ENCODE data around the gene AGER.
"Not testable (repeated sequence)": the region's sequence is repeated elsewhere in the genome, so short reads cannot be mapped to it uniquely, and the experiment has no call there.

AGER gene

DNA sequence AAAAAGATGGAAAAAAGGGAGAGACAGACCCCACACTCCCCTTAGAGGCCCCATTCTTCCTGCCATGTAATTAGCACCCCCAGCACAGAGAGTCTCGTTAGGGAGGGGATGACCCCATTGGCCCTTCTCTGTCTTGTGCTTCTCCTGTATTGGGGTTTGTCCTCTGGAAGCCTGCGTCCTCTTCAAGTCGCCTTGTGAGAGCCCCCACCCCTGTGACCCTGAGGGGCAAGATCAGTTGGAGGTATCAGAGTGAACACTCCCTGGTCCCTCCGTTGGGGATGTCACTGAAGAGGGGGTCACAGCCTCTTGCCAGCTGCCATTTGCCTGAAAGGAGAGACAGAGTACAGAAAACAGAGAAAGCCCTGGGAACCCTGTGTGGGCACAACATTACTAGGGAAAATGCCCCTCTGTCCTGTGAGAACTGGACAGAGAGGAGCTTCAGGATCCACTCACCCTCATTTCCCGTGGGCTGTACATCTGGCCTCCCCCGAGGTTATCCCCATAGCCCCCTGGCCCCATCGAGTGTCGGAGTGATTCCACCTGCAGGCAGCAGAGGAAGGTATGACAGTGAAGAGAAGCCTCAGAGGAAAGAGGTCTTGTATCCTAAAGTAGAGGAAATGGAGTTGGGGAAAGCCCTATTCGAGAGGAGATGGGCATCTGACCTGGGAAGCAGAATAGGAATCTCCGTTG, 2.2 kb upstream of the AGER start:
- DNase-seq (ENCODE audit: low read depth in 2 of 2), result not testable (repeated sequence)

DNA sequence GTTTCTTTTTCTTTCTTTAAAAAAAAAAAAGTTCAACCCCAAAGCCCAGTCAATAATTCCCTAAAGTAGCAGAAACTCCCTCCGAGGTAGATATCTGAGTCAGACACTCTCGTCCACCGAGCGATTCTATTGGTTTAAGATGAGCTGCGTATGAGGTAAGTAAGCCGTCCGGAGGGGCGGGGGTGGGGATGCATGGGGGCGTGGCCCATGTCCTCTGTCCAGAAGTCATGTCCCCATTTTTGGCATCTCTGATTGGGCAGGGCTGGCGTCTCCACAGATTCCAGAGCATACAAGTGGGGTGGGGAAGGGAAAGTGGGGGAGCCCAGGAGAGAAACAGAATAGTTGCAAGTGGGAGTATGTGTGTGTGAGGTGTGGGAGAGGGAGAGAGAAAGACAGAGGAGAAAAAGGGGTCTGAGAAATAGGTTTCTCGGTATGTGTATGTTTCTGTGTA, 1.7 kb upstream of the AGER start:
- DNase-seq (ENCODE audit: low read depth in 2 of 2), result not testable (repeated sequence)

DNA sequence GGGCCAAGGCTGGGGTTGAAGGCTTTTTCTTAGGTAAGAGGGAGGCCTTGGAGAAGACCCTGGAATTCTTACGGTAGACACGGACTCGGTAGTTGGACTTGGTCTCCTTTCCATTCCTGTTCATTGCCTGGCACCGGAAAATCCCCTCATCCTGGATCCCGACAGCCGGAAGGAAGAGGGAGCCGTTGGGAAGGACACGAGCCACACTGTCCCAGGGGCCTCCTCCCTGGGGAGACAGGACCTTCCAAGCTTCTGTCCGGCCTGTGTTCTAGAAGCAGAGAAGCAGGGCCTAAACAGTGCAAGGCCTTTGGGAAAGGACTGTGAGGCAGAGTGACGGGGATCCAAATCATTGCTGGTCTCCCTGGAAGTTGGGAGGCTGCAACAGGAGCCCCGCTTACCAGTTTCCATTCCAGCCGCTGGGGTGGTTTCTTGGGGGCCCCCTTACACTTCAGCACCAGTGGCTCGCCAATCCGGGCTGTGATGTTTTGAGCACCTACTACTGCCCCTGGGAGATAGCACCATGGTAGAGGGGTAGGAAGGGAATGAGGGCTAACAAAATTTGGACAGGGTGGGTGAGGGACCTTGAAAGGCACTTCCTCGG, 470 bp downstream of the AGER start:
- DNase-seq (ENCODE audit: low read depth in 2 of 2), result no peak

DNA sequence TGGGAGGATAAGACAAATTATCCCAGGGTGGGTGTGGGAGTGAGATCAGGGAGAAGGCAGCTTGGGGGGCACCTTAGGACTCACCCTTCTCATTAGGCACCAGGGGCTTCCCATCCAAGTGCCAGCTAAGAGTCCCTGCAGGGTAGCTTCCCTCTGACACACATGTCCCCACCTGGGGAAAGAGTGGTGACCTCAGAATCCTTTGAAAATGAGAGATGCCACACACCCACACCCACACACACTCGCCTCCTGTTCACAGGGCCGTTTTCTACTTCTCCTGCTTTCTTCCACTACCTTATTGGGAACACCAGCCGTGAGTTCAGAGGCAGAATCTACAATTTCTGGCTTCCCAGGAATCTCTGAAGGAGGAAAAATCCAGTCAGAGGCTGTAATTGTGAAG, 1.0 kb downstream of the AGER start:
- DNase-seq (ENCODE audit: low read depth in 2 of 2), result no peak

DNA sequence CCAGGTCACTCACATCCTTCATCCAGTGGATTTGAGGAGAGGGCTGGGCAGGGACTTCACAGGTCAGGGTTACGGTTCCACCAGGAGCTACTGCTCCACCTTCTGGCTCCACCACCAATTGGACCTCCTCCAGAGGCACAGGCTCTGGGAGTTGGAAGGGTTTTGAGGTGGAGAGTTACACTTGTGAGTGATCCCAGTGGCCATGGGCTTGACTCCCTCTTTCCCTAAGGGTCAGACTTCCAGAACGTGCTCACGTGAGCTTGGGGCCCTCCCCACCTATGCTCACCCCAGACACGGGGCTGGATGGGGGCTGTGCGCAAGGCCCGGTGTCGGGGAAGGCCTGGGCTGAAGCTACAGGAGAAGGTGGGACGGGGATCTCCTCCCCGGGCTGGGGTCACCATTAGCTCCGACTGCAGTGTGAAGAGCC, 1.5 kb downstream of the AGER start:
- DNase-seq (ENCODE audit: low read depth in 2 of 2), result no peak

DNA sequence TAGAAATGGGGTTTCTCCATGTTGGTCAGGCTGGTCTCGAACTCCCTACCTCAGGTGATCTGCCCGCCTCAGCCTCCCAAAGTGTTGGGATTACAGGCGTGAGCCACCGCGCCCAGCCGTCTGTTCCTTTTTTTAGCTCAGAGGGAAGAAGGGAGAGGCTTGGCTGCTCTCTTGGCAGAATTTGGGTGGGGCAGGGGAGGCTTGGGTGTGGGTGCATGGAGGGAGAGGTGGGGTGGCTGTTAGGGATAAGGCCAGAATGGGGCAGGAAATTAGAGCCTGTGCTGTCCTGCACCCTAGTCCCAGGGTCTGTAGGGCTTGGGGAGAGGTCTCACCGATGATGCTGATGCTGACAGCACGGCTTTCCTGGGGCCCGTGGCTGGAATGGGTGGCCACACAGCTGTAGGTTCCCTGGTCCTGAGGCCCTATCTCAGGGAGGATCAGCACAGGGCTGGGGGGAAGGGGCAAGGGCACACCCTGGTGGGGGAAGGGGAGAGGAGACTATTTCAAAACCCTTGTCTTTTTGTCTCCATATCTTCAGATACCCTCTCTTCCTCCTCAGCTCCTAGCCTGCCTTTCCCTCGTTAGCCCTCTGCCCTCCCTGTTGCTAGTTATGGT, 2.0 kb downstream of the AGER start:
- no peak for DNase-seq (ENCODE audit: low read depth in 2 of 2)

DNA sequence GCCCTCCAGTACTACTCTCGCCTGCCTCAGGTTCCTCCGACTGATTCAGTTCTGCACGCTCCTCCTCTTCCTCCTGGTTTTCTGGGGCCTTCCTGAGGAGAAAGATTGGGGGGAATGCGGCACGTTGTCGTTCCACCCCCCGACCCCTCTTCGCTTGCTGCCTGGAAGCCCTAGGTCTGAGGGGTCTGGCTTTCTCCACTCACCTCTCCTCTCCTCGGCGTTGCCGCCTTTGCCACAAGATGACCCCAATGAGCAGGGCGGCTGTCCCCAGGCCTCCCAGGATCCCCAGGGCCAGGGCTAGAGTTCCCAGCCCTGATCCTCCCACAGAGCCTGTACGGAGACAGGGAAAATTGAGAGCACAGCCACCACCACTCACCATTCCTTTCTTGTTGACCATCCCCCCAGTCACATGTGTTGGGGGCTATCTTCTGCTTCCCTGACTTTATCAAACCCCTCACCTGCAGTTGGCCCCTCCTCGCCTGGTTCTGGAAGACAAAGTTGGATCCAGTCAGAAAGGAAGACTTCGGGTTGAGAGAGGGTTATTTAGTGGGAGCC, 2.8 kb downstream of the AGER start:
- DNase-seq (ENCODE audit: low read depth in 2 of 2), result no peak

DNA sequence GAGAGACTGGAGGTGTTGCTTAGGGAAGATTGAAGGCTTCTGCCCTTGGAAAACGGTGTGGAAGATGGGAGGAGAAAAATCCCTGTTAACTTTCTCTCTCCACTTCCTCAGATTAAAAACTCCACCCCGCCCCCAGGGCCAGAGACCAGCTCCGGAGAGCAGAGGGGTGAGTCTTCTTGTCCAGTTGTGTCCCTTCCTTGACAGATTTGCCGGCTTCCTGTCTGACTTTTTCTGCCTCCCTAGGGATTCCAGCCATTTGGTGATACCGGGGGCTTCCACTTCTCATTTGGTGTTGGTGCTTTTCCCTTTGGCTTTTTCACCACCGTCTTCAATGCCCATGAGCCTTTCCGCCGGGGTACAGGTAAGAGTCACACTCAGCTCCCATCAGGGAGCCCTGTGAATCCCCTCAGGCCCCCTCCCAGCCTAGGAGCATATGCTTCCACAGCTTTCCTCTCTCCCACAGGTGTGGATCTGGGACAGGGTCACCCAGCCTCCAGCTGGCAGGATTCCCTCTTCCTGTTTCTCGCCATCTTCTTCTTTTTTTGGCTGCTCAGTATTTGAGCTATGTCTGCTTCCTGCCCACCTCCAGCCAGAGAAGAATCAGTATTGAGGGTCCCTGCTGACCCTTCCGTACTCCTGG, 4.2 kb downstream of the AGER start:
- DNase-seq (ENCODE audit: low read depth in 2 of 2), result no peak

DNA sequence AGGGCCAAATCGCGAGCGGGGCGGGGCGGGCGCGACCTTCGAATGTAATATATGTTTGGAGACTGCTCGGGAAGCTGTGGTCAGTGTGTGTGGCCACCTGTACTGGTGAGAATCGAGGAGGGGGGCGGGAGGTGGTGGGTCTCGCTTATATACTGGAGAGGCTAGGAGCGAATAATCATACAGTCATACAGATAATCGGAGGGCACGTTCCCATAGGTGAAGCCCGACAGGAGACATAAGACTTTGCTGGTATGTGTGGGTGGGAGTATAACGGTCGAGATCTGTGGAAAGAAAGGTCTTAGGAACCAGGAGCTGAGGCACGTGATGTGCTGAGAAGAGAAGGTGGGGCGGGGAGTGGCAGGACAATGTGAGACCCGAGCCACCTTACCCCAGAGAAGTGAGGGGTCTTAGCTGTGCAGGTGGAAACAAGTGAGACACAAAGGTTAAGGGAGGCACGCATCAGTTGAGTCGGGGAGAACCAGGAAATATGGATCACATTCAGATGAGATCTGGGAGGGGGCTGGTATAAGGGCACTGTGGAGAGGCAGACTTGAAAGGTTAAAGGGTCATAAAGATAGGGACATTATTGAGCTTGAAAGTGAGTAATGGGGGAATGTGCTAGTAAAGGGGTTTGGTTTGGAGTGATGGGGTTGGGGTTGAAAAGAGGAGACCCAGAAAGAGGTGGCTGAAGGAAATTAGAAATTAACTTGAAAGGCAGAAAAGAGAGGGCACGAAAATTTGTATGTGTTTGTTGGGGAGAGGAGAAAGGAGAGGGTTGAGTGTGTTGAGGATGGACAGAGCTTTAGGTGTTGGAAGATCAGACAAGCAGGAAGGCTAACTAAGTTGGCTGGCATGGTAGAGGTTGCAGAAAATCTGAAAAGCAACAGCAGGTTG, 5.3 kb downstream of the AGER start:
- no peak for DNase-seq (ENCODE audit: low read depth in 2 of 2)

DNA sequence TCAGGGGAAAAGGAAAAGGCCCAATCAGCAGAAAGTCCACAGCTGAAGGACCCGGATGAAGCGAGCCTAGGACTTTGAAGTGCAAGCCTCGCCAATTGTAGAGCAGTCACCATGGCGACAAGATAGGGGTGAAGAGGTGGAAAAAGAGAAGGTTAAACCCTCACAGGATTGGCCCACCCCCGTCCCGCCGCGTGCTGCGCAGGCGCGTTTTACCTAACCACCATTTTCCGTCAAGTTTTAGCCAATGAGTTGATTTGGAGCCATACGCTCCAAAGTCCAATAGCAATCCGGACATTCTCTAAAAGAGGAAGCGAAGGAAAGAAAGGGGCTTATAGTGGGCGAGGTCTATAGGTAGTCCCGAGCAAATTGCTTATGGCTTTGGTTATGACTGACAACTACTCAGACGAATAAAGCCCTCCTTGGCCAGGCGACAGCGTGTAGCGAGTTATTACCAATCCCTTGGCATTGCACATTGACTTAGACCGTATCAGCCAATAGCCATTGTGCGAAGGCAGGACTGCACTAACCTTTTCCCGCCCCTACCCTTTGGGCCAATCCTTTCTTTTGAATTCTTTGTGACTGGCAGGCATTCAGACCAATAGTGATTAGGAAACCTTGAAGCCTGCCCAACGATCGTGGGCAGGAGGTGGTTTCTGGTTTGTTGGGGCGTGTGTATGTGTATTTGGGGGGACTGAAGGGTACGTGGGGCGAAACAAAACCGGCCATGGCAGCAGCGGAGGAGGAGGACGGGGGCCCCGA, 6.1 kb downstream of the AGER start, which contains the start of gene RNF5:
TSS of gene RNF5 (plus strand) at position 618 of the 759 bp plus-strand sequence. CDS start at position 725, 107 bp downstream.
- peak; percentile 70 to 89 for DNase-seq (ENCODE audit: low read depth in 2 of 2)

DNA sequence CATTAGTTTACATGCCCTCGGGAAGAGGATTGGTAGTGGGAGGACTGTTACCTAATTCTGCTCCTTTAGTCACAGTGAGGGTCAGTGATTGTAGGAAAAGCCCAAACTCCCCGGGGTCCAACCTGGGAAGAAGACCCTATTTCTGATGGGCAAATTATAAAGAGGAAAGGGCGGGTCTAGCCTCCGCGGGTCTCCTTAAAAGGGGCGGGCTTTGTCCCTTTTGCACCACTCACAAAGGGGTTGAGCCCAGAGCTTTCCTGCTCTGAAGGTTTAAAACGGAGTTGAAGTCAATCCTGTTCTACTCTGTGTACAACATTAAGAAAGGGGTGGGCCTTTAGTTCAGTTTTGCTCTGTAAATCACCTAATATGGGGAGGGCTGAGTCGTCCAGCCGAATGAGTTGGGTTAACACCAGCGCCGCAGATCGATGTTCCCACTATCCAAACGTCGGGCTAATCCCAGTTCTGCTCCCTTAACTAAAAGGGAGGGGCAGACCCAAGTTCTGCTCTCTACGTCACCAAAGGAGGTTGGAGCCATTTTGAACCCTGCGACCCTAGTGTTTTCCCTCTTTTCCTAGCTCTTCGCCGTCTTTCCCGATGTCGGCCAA, 6.8 kb downstream of the AGER start:
- no peak for DNase-seq (ENCODE audit: low read depth in 2 of 2)

DNA sequence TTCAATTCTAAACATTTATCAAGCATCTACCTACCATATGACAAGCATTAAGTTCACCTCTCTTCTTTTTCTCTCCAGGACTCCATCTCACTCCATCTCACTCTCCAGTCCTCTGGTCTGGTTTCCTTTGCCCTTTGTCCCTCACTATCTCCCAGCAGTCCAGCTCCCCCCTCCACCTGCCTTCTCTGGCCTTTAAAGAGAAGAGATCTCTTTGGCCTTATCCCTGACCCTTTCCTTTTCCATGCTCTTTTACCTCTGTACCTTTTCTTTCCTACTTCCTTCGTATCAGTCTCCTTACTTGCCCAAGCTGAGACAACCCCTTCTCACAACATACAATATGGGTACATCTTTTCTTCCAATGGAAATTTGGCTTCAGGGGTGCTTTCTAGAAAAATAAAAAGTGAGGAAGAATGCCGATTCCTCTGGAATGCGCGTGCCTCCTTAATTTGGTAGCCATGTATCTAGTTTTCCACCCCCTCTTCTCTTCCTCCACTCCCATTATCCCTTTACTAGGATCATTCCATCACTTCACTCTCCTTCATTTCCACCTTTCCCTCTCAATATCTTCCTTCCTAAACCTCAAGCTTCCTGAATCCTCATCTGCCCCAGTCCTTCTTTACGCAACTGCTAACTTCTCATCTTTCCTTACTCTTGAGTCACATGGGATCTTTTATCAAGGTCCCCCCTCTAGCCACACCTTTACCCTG, 7.4 kb downstream of the AGER start:
- DNase-seq (ENCODE audit: low read depth in 2 of 2), result no peak

DNA sequence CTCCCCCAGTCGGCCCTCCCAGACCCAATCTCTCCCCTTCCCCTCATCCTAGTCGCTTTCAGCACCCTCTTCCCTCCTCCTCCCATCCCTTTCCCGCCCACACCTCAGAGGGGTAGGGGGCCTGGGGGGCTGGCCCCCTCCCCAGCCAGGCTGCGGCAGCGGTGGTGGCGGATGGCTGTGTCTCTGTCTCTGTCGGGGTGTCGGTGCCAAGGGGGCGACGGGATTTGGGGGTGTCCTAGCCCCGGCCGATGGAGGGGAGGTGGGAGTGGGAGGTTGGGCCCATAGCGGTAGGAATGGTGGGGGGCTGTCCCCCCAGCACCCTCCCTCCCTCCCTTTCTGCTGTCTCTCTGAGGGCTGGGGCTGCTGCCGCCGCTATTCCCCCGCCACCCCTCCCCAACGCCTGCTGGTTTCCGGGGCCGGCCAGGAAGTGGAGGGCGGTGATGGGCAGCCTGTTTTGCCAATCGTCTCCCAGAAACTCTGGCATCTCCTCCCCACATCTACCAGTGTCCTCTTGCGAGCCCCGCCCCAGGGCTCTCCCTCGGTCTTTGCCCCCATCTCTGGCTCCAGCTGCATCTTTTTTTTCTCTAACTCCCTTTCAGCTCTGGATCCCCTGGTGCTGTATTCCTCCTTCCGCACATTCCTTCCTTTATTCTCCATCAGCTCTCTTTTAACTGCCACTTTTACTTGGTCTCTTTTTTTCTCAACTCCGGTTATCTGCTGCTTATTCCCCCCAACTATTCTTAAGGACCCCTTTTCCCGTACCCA, 8.2 kb downstream of the AGER start, which contains the start of gene AGPAT1:
TSS of gene AGPAT1 (minus strand) at position 374 of the 765 bp plus-strand sequence. CDS start 4,588 bp downstream, outside the sequence.
- DNase-seq (ENCODE audit: low read depth in 2 of 2), result peak; percentile 90 to 98

DNA sequence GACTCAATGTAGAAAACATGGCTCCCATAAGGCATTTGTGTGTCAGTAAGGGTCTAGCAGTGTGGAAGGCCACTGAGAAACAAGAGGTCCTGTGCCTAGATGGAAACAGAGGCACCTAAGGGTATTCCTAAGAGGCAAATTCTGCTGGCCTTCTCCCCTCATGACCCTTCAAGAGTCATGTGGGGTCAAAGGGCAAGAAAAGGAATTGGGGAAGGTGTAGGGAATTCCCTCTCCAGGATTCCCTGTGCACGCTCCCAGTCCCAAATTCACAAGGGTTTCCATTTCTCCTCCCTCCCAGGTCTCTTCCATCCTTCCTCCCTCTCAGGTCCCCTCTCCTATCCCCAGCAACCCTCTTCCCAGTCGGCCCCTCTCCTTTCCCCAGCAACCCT, 8.7 kb downstream of the AGER start:
- DNase-seq (ENCODE audit: low read depth in 2 of 2), result no peak

DNA sequence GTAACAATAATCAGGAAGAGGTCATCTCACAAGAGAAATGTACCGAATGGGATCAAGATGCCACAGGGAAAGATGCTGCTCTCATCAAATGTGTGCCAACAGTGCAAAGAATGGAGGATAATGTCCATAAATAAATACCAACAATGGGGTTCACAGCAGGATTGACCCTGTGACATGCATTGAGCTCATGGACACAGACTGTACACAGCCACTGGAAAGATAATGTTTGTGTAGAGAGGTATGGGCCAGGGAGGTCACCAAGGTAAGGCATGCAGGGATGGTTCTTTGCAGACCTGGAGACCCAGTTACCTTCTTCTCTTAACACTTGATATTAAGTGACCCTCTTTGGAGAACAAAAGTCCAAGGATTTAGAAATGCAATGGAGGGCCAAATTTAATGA, 9.6 kb downstream of the AGER start:
- no peak for DNase-seq (ENCODE audit: low read depth in 2 of 2)

DNA sequence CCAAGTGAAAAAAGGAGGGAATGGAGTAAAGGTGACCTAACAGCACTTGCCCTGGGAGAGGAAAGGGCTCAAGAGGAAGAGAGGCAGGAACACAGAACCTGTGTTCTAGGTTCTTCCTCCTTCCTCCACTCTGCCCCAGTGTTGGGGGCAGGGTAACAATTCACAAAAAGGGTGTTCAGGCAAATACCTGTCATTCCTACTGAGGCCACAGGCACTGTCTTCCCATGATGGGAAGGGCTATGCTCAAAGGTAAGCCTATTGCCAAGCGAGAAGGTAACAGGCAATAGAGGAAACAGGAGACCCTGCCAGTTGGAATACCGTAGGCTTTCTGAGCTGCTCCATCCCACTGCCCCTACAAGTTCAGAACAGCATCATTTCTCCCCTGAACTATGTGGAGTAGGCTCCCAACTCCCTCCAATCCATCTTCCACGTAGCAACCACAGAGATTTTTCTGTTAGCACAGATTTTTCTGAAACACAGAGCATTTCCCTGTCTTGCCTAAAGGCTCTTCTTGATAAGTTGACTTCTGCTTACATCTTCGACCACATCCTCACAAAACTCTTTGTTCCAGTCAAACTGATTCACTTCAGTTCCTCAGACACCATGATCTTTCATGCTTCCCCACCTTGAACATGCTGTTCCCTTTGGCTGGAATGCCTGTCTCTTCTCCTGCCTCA, 10.9 kb downstream of the AGER start:
- no peak for DNase-seq (ENCODE audit: low read depth in 2 of 2)

DNA sequence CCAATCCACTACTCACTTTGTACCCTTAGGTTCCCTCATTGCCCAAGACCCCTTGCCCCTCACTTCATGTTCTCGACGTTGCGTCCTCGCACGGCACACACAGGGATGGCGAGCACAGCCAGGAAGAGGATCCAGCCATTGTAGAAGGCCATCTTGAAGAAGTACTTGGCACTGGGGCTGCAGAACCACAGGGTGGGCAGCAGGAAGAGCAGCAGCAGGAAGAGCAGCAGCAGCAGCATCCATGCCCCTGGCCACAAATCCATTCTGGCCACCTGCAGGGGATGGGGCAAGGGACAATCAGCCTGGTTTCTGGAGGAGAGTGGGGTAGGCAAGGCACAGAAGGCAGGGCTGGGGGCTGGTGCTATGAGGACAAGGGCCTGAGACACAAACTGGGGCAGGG, 12.8 kb downstream of the AGER start:
- no peak for DNase-seq (ENCODE audit: low read depth in 2 of 2)

DNA sequence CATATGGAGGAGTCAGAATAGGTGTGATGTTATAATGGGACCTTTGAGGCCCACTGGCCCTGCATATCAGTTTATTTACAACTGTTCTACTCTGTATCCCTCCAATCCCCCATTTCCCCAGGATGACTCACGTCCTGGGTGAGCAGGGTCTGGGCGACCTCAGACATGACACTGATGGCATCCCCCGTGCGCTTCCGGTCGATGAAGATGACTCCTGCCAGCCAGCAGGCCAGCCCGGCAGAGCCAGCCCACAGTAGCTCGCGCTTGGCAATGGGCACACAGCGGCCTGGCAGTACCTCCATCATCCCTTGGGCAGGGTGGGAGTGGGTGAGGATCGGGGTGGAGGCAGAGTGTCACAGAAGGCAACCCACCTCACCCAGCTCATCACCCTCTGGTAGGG, 13.8 kb downstream of the AGER start:
- no peak for DNase-seq (ENCODE audit: low read depth in 2 of 2)

Measured in stimulated activated CD4-positive, alpha-beta T cell treated with anti-CD3 and anti-CD28 coated beads, Interleukin-1b, Interleukin-23, amount 100 ng/mL, for 1 hour (primary cell).